T-helper 17 cell (primary cell): ENCODE results near the gene TEKT2. TPM values are rescaled to one million over a fixed set of nuclear protein-coding genes. Genes with fewer than 3 reads are reported as not detected.
A peak's percentile ranks its signal among the peaks of the same experiment; 100 is the strongest.

Experiments
- ATAC-seq: fragments of 150-1000 bp; cut with Tn5 transposase; 2 replicates; pipeline ENCODE4 v1.10.0; 2021; ENCODE audit warnings: mild to moderate bottlenecking, moderate library complexity
- DNase-seq, 3 donors: peaks; one replicate each; pipeline versions ENCODE4 v3.0.0 to v3.0.0-alpha.2; 2020 to 2021
- H3K9me3 ChIP-seq: one replicate; pipeline ENCODE4 v1.7.0; 2013; ENCODE audit warnings: low read length, mild to moderate bottlenecking; ENCODE audit not compliant: control insufficient read depth, poor library complexity, severe bottlenecking
- H3K27ac Mint-ChIP-seq: one replicate; pipeline ENCODE4 v1.8.0; 2022; ENCODE audit warnings: mild to moderate bottlenecking, moderate library complexity, mixed read lengths
- H3K27me3 Mint-ChIP-seq: one replicate; pipeline ENCODE4 v1.8.0; 2022; ENCODE audit warnings: mixed read lengths
- H3K36me3 Mint-ChIP-seq: one replicate; pipeline ENCODE4 v1.8.0; 2022; ENCODE audit warnings: low read depth, mixed read lengths
- H3K4me1 Mint-ChIP-seq: one replicate; pipeline ENCODE4 v1.8.0; 2022; ENCODE audit warnings: mild to moderate bottlenecking, mixed read lengths
- H3K4me3 Mint-ChIP-seq: one replicate; pipeline ENCODE4 v1.8.0; 2022; ENCODE audit warnings: mild to moderate bottlenecking, moderate library complexity, mixed read lengths
- total RNA-seq, 4 donors: library from RNA in 2 of 4; stranded (reverse) in 2 of 4; gene quantifications; one replicate each; pipeline ENCODE4 v1.2.3 and lab custom pipeline; 2022 to 2026

TEKT2 gene
- total RNA-seq, 2 donors from 2014 or later = 0.29 to 0.30 TPM

GRCh38 chr1:36101546-36101945 lies 17.7 kb downstream of the TEKT2 start:
- Mint-ChIP-seq H3K36me3 (no peaks in the 10 kb centered on the region), H3K27me3 (no peaks in the 10 kb centered on the region), H3K4me3 (no peak overlapping the region), H3K27ac (peak overlapping the region; percentile 61), H3K4me1 (peaks cover 5% of the 10 kb centered on the region)
- H3K9me3 ChIP-seq = no peaks in the 10 kb centered on the region
- no peak for ATAC-seq
- DNase-seq = no peak

GRCh38 chr1:36106269-36106668 lies 22.4 kb downstream of the TEKT2 start:
- H3K4me1 Mint-ChIP-seq = peaks cover 13% of the 10 kb centered on the region
- H3K27ac Mint-ChIP-seq = no peak overlapping the region
- ATAC-seq = no peak
- no peaks in the 10 kb centered on the region for H3K27me3 Mint-ChIP-seq
- no peaks in the 10 kb centered on the region for H3K36me3 Mint-ChIP-seq
- DNase-seq = no peak
- no peak overlapping the region for H3K4me3 Mint-ChIP-seq
- no peaks in the 10 kb centered on the region for H3K9me3 ChIP-seq

- H3K4me3 Mint-ChIP-seq = no peak overlapping the region
- H3K9me3 ChIP-seq = no peaks in the 10 kb centered on the region
- no peaks in the 10 kb centered on the region for H3K27me3 Mint-ChIP-seq
- ATAC-seq = no peak
- H3K4me1 Mint-ChIP-seq = peaks cover 16% of the 10 kb centered on the region
- DNase-seq = no peak
- H3K36me3 Mint-ChIP-seq = no peaks in the 10 kb centered on the region
- H3K27ac Mint-ChIP-seq = no peak overlapping the region
Measured at GRCh38 chr1:36107394-36107793, 23.5 kb downstream of the TEKT2 start.

- no peaks in the 10 kb centered on the region for H3K36me3 Mint-ChIP-seq
- H3K9me3 ChIP-seq = no peaks in the 10 kb centered on the region
- H3K27me3 Mint-ChIP-seq = no peaks in the 10 kb centered on the region
- DNase-seq (no peak), ATAC-seq (no peak)
- peaks cover 17% of the 10 kb centered on the region for H3K4me1 Mint-ChIP-seq
- H3K27ac Mint-ChIP-seq = no peak overlapping the region
- no peak overlapping the region for H3K4me3 Mint-ChIP-seq
Measured at GRCh38 chr1:36108314-36108713, 24.4 kb downstream of the TEKT2 start.

GRCh38 chr1:36109041-36109679 lies 25.3 kb downstream of the TEKT2 start:
- H3K27ac Mint-ChIP-seq = peak overlapping the region; percentile 66
- peak overlapping the region; percentile 83 for H3K4me3 Mint-ChIP-seq
- H3K4me1 Mint-ChIP-seq = peaks cover 17% of the 10 kb centered on the region
- no peaks in the 10 kb centered on the region for H3K27me3 Mint-ChIP-seq
- H3K36me3 Mint-ChIP-seq = no peaks in the 10 kb centered on the region
- no peaks in the 10 kb centered on the region for H3K9me3 ChIP-seq
- ATAC-seq (peak; percentile 98), DNase-seq (peak in 1 of 3 donors; percentile 22)

GRCh38 chr1:36111151-36111550 lies 27.3 kb downstream of the TEKT2 start:
- Mint-ChIP-seq H3K27ac (peak overlapping the region; percentile 86), H3K4me3 (peak overlapping the region; percentile 55), H3K36me3 (no peaks in the 10 kb centered on the region), H3K4me1 (peaks cover 17% of the 10 kb centered on the region), H3K27me3 (peaks cover under 1% of the 10 kb centered on the region)
- no peaks in the 10 kb centered on the region for H3K9me3 ChIP-seq
- no peak for ATAC-seq
- no peak for DNase-seq

- H3K9me3 ChIP-seq = no peaks in the 10 kb centered on the region
- H3K36me3 Mint-ChIP-seq = no peaks in the 10 kb centered on the region
- H3K4me3 Mint-ChIP-seq = no peak overlapping the region
- ATAC-seq = no peak
- H3K27ac Mint-ChIP-seq = peak overlapping the region; percentile 86
- H3K27me3 Mint-ChIP-seq = peaks cover 6% of the 10 kb centered on the region
- no peak for DNase-seq
- H3K4me1 Mint-ChIP-seq = peaks cover 20% of the 10 kb centered on the region
Measured at GRCh38 chr1:36112823-36113222, 28.9 kb downstream of the TEKT2 start.

GRCh38 chr1:36114371-36114770 lies 30.5 kb downstream of the TEKT2 start:
- DNase-seq = no peak
- Mint-ChIP-seq H3K36me3 (no peaks in the 10 kb centered on the region), H3K4me3 (no peak overlapping the region), H3K27me3 (peaks cover 6% of the 10 kb centered on the region), H3K27ac (no peak overlapping the region), H3K4me1 (peaks cover 13% of the 10 kb centered on the region)
- ATAC-seq = no peak
- H3K9me3 ChIP-seq = no peaks in the 10 kb centered on the region

GRCh38 chr1:36115200-36115669 lies 31.3 kb downstream of the TEKT2 start:
- no peak for DNase-seq
- peaks cover 11% of the 10 kb centered on the region for H3K4me1 Mint-ChIP-seq

GRCh38 chr1:36115931-36116330 lies 32.0 kb downstream of the TEKT2 start:
- no peak for DNase-seq
- Mint-ChIP-seq H3K27ac (no peak overlapping the region), H3K36me3 (no peaks in the 10 kb centered on the region), H3K4me3 (no peak overlapping the region), H3K4me1 (peaks cover 10% of the 10 kb centered on the region), H3K27me3 (peaks cover 14% of the 10 kb centered on the region)
- no peak for ATAC-seq
- H3K9me3 ChIP-seq = no peaks in the 10 kb centered on the region

More at GRCh38 chr1:36115200-36115669, 31.3 kb downstream of the TEKT2 start:
- H3K9me3 ChIP-seq = no peaks in the 10 kb centered on the region
- Mint-ChIP-seq H3K27ac (no peak overlapping the region), H3K27me3 (peaks cover 11% of the 10 kb centered on the region), H3K4me3 (no peak overlapping the region), H3K36me3 (no peaks in the 10 kb centered on the region)
- ATAC-seq = no peak

GRCh38 chr1:36116901-36117300 lies 33.0 kb downstream of the TEKT2 start:
- H3K27ac Mint-ChIP-seq = no peak overlapping the region
- peaks cover 17% of the 10 kb centered on the region for H3K27me3 Mint-ChIP-seq
- no peaks in the 10 kb centered on the region for H3K36me3 Mint-ChIP-seq
- no peak for ATAC-seq
- H3K9me3 ChIP-seq = no peaks in the 10 kb centered on the region
- DNase-seq = no peak
- H3K4me3 Mint-ChIP-seq = no peak overlapping the region
- H3K4me1 Mint-ChIP-seq = peaks cover 6% of the 10 kb centered on the region

GRCh38 chr1:36118447-36119204 lies 34.7 kb downstream of the TEKT2 start:
- Mint-ChIP-seq H3K27ac (no peak overlapping the region), H3K36me3 (peaks cover 9% of the 10 kb centered on the region), H3K4me1 (peaks cover 15% of the 10 kb centered on the region), H3K4me3 (no peak overlapping the region), H3K27me3 (peaks cover 34% of the 10 kb centered on the region)
- DNase-seq (no peak), ATAC-seq (no peak)
- no peaks in the 10 kb centered on the region for H3K9me3 ChIP-seq

GRCh38 chr1:36119456-36119855 lies 35.6 kb downstream of the TEKT2 start:
- H3K27me3 Mint-ChIP-seq = peaks cover 43% of the 10 kb centered on the region
- DNase-seq (no peak), ATAC-seq (no peak)
- H3K27ac Mint-ChIP-seq = no peak overlapping the region
- no peak overlapping the region for H3K4me3 Mint-ChIP-seq
- H3K9me3 ChIP-seq = no peaks in the 10 kb centered on the region
- peaks cover 19% of the 10 kb centered on the region for H3K4me1 Mint-ChIP-seq
- H3K36me3 Mint-ChIP-seq = peaks cover 9% of the 10 kb centered on the region
